Activated T-helper 17 cell treated with anti-CD3 and anti-CD28 coated beads, Interleukin-2, amount 50 U/mL, for 72 hours (primary cell): ENCODE measurements around the gene SYT2. TPM values are rescaled to one million over a fixed set of nuclear protein-coding genes. Genes with fewer than 3 reads are reported as not detected.
"Not testable (repeated sequence)": the region's sequence is repeated elsewhere in the genome, so short reads cannot be mapped to it uniquely, and the experiment has no call there.

Experiments
- ATAC-seq: fragments of 150-1000 bp; cut with Tn5 transposase; replicated peaks from 2 replicates; pipeline ENCODE4 v1.10.0; 2021; ENCODE audit warnings: mild to moderate bottlenecking, moderate library complexity
- H3K27ac Mint-ChIP-seq: one replicate; pipeline ENCODE4 v1.8.0; 2022; ENCODE audit warnings: mixed read lengths
- H3K27me3 Mint-ChIP-seq: one replicate; pipeline ENCODE4 v1.8.0; 2022; ENCODE audit warnings: mixed read lengths
- H3K36me3 Mint-ChIP-seq: one replicate; pipeline ENCODE4 v1.8.0; 2022; ENCODE audit warnings: low read depth, mild to moderate bottlenecking, mixed read lengths
- H3K4me1 Mint-ChIP-seq: one replicate; pipeline ENCODE4 v1.8.0; 2022; ENCODE audit warnings: mixed read lengths
- H3K4me3 Mint-ChIP-seq: one replicate; pipeline ENCODE4 v1.8.0; 2022; ENCODE audit warnings: mild to moderate bottlenecking, mixed read lengths
- H3K9me3 Mint-ChIP-seq: one replicate; pipeline ENCODE4 v1.8.0; 2022; ENCODE audit warnings: mixed read lengths
- total RNA-seq, 2 donors: library from RNA; stranded (reverse); gene quantifications; one replicate each; pipeline ENCODE4 v1.2.3, GENCODE V29; 2022

The SYT2 gene
- total RNA-seq, 2 donors from 2014 or later, result 0.05 TPM; not detected in 1

DNA sequence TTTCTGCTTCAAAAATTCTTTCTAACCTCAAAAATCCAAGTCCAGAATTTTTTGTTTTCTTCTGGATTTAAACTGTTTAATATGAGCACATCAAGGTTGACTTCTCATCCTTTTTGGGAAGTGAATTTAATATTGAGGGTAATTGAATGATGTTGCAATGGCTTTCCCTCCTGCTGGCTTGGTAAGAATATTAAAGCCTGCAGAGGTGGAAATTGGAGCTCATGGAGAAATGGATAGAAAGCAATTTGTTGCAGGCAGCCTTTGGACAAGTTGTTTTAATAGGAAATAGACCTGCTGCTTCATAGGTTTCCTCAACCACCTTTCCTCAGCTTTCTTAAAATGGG lies 124.7 kb downstream of the SYT2 start:
- no peak for ATAC-seq
- H3K9me3 Mint-ChIP-seq, result no peaks in the 10 kb centered on the region
- peaks cover 26% of the 10 kb centered on the region for H3K36me3 Mint-ChIP-seq
- no peak overlapping the region for H3K27ac Mint-ChIP-seq
- H3K4me1 Mint-ChIP-seq, result no peaks in the 10 kb centered on the region
- no peak overlapping the region for H3K4me3 Mint-ChIP-seq
- no peaks in the 10 kb centered on the region for H3K27me3 Mint-ChIP-seq

DNA sequence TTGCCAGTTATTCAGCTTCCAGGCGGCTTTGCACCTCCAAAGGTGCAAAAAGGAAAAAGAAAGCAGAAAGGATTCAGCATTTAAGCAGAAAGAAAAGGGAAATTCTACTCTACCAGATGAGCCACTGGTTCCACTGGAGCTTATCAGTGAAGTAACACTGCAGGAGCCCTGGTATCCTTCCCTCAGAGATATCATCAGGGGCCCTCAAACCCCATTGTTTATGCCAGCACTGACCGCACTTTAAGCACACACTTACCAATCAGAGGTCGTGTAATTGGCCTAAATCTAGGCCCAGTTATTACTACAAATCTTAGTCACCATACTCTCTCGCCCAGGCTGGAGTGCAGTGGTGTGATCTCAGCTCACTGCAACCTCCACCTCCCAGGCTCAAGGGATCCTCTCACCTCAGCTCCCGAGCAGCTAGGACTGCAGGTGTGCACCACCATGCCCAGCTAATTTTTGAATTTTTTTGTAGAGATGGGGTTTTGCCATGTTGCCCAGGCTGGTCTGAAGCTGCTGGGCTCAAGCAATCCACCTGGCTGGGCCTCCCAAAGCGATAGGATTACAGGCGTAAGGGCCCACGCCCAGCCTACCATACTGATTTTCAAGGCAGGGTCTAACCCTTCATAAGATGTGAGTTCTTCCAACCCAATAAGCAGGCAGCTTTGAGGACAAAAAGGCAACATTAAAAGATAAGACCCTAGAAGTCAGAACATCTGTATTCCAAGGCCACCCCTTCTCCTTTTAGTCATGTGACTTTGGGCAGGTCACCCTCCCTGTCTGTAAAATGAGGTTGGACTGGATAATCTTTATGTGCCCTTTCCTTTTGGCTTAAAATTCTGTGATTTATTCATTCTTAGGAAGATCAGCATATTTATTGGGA lies 125.3 kb downstream of the SYT2 start:
- Mint-ChIP-seq H3K27me3 (no peaks in the 10 kb centered on the region), H3K27ac (no peak overlapping the region), H3K4me3 (no peak overlapping the region), H3K4me1 (no peaks in the 10 kb centered on the region), H3K9me3 (no peaks in the 10 kb centered on the region), H3K36me3 (peaks cover 32% of the 10 kb centered on the region)
- ATAC-seq, result no peak

DNA sequence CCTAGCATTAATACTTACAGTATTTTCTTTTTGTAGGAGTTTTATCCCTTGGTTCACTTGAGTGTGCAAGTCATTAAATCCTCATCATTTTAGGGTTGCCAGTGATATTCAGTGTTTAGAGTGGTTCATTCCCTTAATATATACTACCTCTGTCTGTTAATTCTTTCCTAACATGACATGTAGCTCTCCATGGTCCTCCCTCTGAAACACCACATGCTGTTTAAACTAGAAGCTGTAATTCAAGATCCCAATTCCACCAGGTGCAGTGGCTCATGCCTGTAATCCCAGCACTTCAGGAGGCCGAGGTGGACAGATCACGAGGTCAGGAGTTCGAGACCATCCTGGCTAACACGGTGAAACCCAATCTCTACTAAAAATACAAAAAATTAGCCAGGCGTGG lies 127.9 kb downstream of the SYT2 start:
- peaks cover 34% of the 10 kb centered on the region for H3K36me3 Mint-ChIP-seq
- not testable (repeated sequence) for H3K4me1 Mint-ChIP-seq, H3K27ac Mint-ChIP-seq, H3K4me3 Mint-ChIP-seq, H3K27me3 Mint-ChIP-seq, H3K9me3 Mint-ChIP-seq, ATAC-seq

DNA sequence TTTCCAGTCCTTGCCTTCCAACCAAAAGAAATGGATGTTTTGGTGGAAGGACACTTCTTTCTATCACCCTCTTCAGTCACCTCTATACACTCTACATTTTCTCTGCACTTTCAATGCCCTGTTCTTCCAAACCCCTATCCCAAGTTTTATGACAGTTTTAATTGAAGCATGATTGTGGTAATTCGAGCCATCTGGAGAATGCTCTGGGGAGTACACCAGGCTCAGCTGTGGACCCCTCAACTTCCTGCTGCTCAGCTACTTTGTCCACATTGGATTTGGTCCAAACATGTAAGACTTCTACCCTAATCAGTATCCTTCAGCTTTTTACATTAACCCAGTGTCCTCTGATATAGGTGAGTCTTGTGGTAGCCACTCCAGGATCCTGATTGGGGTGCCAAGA lies 129.6 kb downstream of the SYT2 start:
- Mint-ChIP-seq H3K4me1 (no peaks in the 10 kb centered on the region), H3K27ac (peak overlapping the region; percentile 9)

DNA sequence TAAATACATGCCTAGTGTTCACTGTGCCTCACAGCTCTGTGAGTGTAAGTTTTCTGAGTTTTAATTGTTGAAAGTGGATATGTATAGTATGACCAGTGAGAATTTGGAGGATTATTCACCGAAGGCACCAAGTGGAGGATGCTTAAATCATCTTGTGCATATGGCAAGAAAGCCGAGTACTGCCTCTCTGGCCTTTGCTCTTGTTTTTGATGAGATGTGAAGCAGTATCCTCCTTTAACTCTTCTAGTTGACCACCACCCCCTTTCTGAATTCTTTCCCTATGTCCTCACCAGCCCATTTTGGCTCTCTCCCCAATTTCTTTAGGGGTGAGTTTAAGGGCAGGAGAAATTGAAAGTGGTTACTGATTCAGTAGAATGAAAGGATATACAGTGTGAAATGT lies 130.4 kb downstream of the SYT2 start:
- no peaks in the 10 kb centered on the region for H3K27me3 Mint-ChIP-seq
- no peak overlapping the region for H3K27ac Mint-ChIP-seq
- peaks cover 34% of the 10 kb centered on the region for H3K36me3 Mint-ChIP-seq
- ATAC-seq, result no peak
- no peaks in the 10 kb centered on the region for H3K9me3 Mint-ChIP-seq
- H3K4me1 Mint-ChIP-seq, result no peaks in the 10 kb centered on the region
- H3K4me3 Mint-ChIP-seq, result no peak overlapping the region

More for the DNA sequence above, 129.6 kb downstream of the SYT2 start:
- Mint-ChIP-seq H3K27me3 (no peaks in the 10 kb centered on the region), H3K9me3 (no peaks in the 10 kb centered on the region), H3K36me3 (peaks cover 34% of the 10 kb centered on the region), H3K4me3 (no peak overlapping the region)
- no peak for ATAC-seq

DNA sequence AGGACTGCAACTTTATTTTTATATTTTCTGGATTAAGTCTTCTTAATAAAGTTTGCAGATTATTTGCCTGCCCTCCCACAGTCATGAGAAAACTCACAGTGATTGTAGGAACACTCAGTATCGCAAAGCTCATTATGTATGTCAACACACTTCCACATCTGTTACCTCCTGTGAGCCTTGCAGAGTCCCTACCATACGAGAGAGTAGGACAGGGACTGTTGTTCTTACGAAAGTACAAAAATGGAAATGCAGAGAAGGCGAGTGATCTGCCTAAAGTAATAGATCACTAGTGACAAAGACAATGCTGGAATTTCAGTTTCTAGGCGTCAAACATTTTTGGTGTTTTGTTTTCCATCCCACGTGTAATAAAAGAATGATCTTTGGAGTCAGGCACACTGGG lies 131.7 kb downstream of the SYT2 start:
- H3K9me3 Mint-ChIP-seq, result no peaks in the 10 kb centered on the region
- ATAC-seq, result no peak
- H3K27me3 Mint-ChIP-seq, result no peaks in the 10 kb centered on the region
- no peaks in the 10 kb centered on the region for H3K4me1 Mint-ChIP-seq
- peaks cover 29% of the 10 kb centered on the region for H3K36me3 Mint-ChIP-seq
- H3K27ac Mint-ChIP-seq, result no peak overlapping the region
- H3K4me3 Mint-ChIP-seq, result no peak overlapping the region

DNA sequence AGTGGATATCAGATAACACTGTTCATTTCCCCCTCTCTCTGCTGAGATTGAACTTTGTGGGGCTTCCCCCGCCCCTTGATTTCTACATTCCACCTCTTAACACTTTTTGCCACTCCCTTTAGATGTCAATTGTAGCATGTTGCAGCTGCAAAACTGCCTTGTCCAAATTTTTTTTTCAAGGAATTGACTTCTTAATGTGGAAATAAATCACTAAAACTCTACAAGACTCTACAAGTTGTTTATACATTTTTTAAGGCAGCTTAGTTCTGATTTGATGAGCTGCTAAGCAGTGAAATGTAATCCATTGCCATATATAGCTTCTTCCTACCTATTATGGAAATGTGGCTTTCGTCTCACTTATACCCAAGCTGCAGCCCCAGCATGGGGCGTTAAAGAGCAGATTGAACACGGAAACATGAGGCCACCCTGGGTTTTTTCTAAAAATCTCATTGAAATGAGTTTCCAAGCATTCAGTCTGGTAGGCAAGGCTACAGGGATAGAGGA lies 132.2 kb downstream of the SYT2 start:
- Mint-ChIP-seq H3K4me3 (no peak overlapping the region), H3K4me1 (no peaks in the 10 kb centered on the region), H3K36me3 (peaks cover 35% of the 10 kb centered on the region), H3K27ac (no peak overlapping the region), H3K9me3 (no peaks in the 10 kb centered on the region), H3K27me3 (no peaks in the 10 kb centered on the region)
- no peak for ATAC-seq

DNA sequence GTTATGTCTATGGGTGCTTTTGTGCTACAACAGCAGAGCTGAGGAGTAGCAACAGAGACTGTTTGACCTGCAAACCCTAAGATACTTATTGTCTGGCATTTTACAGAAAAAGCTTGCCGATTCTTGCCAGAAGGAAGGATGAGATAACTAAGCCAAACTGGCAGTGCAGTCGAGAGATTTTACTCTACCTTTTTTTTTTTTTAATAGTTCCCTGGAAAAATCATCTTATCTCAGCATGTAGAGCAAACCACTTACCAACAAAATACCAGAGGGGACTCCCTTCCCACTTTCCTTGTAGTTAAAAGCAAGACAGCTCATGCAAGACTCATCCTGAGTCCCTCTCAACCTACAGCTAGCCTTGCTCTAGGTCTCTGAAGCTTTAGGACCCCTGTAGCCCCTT lies 132.9 kb downstream of the SYT2 start:
- Mint-ChIP-seq H3K4me1 (no peaks in the 10 kb centered on the region), H3K27ac (no peak overlapping the region), H3K4me3 (no peak overlapping the region), H3K27me3 (no peaks in the 10 kb centered on the region), H3K36me3 (peaks cover 39% of the 10 kb centered on the region), H3K9me3 (no peaks in the 10 kb centered on the region)
- no peak for ATAC-seq

DNA sequence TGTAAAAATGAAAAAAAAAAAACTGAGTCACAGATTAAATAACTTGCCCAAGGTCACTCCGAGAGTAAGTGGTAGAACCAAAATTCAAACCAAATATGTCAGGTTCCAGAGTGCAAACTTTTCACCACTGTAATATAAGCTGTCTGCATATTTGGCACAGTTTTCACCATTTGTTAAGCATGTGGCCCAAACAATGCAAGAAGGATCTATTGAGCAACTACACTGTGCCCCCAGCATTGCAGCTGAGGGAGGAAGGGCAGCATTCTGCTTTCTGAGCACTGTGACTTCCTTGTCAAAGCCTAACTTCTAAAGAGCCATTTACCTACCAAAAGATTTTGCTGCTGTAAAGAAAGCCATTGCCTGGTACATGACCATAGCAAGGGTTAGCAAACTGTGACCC lies 133.4 kb downstream of the SYT2 start:
- Mint-ChIP-seq H3K27me3 (no peaks in the 10 kb centered on the region), H3K36me3 (peaks cover 33% of the 10 kb centered on the region), H3K4me3 (no peak overlapping the region), H3K4me1 (no peaks in the 10 kb centered on the region), H3K9me3 (no peaks in the 10 kb centered on the region), H3K27ac (no peak overlapping the region)
- ATAC-seq, result no peak

DNA sequence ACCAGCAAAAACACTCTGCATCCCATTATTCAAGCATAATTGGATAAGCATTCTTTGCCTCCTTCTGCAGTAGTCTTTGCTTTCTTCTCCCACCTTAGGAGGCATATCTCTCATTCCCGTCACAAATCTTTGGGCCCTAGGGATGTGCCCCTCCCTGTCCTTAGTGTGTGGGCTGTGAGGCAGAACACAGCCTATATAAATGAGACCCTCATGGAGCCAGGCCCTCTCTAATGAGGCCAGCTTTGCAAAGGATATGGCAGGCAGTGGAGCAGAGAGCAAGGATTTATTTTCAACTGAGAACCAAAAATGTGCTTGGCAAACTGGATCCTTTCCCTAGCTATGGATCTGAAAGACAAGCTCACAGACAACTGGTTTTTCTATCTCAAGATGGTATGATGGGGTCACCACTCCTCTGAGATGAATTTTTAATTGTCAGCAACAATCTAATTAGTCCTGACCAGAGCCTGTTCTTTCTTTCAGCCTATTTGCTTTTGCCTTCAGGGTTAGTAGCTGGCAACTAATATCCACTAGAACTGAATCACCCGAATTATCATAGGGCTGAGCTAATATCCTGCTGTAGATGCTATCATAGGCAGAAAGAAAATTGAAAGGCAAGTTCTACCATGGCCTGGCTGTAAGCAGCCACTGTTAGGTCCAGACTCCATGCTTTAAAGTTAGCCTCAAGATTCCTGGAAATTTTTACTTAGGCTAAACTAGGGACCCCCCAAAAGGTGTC lies 134.2 kb downstream of the SYT2 start:
- Mint-ChIP-seq H3K27ac (no peak overlapping the region), H3K4me1 (no peaks in the 10 kb centered on the region), H3K36me3 (peaks cover 26% of the 10 kb centered on the region), H3K4me3 (no peak overlapping the region), H3K9me3 (no peaks in the 10 kb centered on the region), H3K27me3 (no peaks in the 10 kb centered on the region)
- no peak for ATAC-seq

DNA sequence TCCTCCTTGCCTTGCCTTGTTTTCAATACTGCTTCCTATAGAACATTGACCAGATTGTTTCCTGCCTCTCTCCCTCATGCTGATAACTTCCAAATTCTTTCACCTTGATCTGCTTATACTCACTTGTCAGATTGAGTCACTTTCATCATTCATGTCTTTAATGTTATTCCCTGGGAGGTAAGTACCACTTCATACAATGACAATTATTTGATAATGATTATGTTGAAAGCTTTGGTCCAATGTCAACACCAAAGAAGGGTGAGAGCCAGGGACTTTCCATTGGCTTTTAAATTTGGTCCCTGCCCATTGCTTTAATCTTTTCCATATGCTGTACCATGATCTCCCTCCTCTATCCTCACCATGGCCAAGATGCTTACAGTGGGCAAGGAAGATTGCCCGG lies 137.4 kb downstream of the SYT2 start:
- no peaks in the 10 kb centered on the region for H3K27me3 Mint-ChIP-seq
- ATAC-seq, result no peak
- no peaks in the 10 kb centered on the region for H3K4me1 Mint-ChIP-seq
- peaks cover 32% of the 10 kb centered on the region for H3K36me3 Mint-ChIP-seq
- no peak overlapping the region for H3K4me3 Mint-ChIP-seq
- no peak overlapping the region for H3K27ac Mint-ChIP-seq
- H3K9me3 Mint-ChIP-seq, result no peaks in the 10 kb centered on the region

DNA sequence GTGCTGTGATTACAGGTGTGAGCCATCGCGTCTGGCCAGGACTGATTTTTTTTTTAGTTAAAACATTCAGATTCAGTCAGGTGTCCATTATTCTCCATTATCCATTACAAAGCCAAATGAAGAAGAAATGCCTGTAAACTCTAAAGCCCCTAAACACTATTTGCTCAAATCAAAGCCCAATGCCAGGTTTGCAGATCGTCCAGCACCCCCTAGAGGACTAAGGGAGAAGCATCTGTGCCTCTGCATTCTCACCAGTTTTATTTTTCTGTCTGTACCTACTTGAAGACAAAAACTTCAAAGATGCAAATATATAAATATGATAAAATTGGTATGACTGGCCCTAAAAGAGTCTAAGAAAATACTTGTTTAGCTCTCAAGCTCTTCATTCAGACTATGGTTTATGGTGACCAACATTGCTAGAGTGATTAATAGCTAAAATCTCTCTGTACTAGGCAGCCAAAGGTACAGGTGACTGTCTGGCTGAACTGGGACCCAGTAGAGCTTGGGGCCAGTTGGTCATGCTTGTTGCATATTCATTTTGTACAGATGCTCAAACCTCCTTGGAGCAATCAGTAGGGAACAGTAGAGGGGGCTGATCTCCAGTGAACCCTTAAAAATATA lies 138.4 kb downstream of the SYT2 start:
- H3K36me3 Mint-ChIP-seq, result peaks cover 41% of the 10 kb centered on the region
- no peak overlapping the region for H3K4me3 Mint-ChIP-seq
- no peaks in the 10 kb centered on the region for H3K27me3 Mint-ChIP-seq
- H3K27ac Mint-ChIP-seq, result no peak overlapping the region
- H3K9me3 Mint-ChIP-seq, result no peaks in the 10 kb centered on the region
- no peaks in the 10 kb centered on the region for H3K4me1 Mint-ChIP-seq
- no peak for ATAC-seq

DNA sequence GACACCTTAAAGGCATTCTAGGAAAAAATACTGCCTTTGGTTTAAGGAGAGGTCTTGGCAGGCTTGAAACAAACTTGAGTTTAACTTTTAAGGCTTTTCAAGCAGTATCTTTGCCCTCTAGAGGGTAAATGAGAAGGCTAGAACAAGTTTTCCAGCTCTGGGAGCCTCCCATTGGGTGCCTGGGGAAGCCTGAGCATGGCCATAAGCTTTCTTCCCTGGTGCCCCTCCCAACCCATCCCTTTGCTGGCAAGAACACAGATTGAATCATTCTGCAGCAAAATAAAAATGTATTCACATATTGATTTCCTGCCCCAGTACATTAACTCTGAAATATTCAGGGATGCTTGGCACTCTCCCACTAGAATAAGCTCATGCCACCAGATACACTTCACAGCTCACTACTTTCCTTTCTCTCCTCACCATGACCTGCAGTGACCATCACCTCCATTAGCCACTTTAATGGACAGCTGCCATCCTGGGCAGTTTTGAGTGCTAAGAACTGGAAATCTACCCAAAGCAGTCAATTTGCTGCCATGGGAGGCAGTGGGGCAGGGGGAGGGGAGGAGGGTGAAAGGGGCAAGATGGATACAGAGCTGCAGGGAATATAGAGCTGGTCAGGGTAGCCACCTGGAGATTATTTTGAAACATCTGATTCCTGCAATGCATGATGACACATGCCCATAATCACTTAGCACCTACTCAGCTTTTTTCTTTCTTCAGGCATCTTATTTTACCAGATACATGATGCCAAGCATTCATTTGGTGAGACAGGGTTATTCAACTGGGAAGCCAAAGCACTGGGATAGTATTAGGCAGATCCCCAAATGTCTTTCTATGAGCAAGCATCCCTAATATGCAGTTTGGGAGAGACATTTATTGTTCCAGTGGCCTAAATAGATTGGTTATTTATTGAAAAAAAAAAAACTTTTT lies 140.6 kb downstream of the SYT2 start:
- Mint-ChIP-seq H3K27ac (no peak overlapping the region), H3K4me3 (no peak overlapping the region), H3K36me3 (peaks cover 51% of the 10 kb centered on the region), H3K9me3 (no peaks in the 10 kb centered on the region), H3K27me3 (no peaks in the 10 kb centered on the region), H3K4me1 (no peaks in the 10 kb centered on the region)
- ATAC-seq, result no peak

DNA sequence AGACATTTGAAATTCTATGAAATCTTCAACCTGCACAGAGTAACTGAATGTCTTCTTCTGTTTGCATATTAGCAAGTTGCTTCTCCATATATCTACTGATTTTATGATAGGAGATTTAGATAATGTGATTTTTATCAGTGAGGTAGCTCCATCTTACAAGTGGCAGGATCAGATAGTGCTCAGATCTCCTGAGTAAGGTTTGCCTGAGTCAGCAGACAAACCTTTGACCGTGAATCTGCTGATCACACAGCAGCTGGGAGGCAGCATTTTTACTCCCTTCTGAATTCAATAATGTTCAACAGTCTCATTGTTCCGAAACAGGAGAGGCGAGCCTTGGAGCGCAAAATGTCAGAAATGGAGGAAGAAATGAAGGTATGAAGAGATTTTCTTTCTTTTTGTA lies 141.4 kb downstream of the SYT2 start:
- no peak for ATAC-seq
- Mint-ChIP-seq H3K36me3 (peaks cover 57% of the 10 kb centered on the region), H3K4me3 (no peak overlapping the region), H3K27me3 (no peaks in the 10 kb centered on the region), H3K4me1 (no peaks in the 10 kb centered on the region), H3K9me3 (no peaks in the 10 kb centered on the region), H3K27ac (no peak overlapping the region)
